ENCODE measurements around the gene KIAA0513. TPM values are rescaled to one million over a fixed set of nuclear protein-coding genes. Genes with fewer than 3 reads are reported as not detected.

Gene KIAA0513
- total RNA-seq, 4 donors from 2014 or later: 18.5 to 41.3 (median 34.5) TPM

DNA sequence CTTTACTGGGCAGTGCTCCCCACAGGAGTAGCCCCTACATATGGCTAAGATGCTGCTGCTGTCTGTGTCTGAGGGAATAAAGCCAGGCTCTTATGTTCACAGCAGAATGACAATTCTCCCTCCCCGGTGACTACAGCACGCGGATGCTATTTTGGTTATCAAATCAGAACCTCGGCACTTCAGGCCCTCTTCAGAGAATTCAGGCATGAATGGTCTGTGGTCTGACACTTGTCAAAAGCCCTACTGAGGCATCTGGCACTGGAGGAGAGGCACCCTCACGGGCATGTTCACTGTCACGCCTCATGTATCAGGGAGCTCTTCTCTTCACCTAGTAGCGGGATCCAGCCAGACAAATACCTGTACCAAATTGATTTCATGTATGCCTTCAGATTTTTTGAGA, 30.4 kb downstream of the KIAA0513 start:
- in situ Hi-C loops (cut with MboI; ENCODE audit: low pct_ligation_motif_present in 1 of 4, low pct_unique_long_range_greater_than_20kb in 1 of 4, low sequenced_read_pairs in 3 of 4) (no loop called here), intact Hi-C loops (cut with DNase I; ENCODE audit: low total_unique reads) (no loop called here)
- H3K27ac ChIP-seq: no peak overlapping the region
- no peaks in the 10 kb centered on the region for H3K9me3 ChIP-seq
- no peaks in the 10 kb centered on the region for H3K27me3 ChIP-seq
- no peaks in the 10 kb centered on the region for H3K36me3 ChIP-seq
- TF ChIP-seq EP300 (IDR thresholded peaks at IDR 0.05; ENCODE audit: low read depth): no peak
- TF ChIP-seq POLR2A (IDR thresholded peaks at IDR 0.05): no peak
- TF ChIP-seq POLR2AphosphoS5 (IDR thresholded peaks at IDR 0.05): no peak
- TF ChIP-seq CTCF (IDR thresholded peaks at IDR 0.05): no peak
- no peak for DNase-seq
- 81% methylated on average over 7 of the region's 7 CpGs; no CpG with 5 or more reads in 1 of the 2 donors for WGBS, 2 donors (ENCODE audit: low coverage in 1 of 2)
- H3K4me1 ChIP-seq: peaks cover 16 to 27% (median 25%) of the 10 kb centered on the region in 4 donors
- H3K4me3 ChIP-seq: no peak overlapping the region

- H3K36me3 ChIP-seq: no peaks in the 10 kb centered on the region
- intact Hi-C loops (cut with DNase I; ENCODE audit: low total_unique reads) (no loop called here), in situ Hi-C loops (cut with MboI; ENCODE audit: low pct_ligation_motif_present in 1 of 4, low pct_unique_long_range_greater_than_20kb in 1 of 4, low sequenced_read_pairs in 3 of 4) (no loop called here)
- TF ChIP-seq POLR2AphosphoS5 (IDR thresholded peaks at IDR 0.05) (no peak), POLR2A (IDR thresholded peaks at IDR 0.05) (no peak), CTCF (IDR thresholded peaks at IDR 0.05) (no peak), EP300 (IDR thresholded peaks at IDR 0.05; ENCODE audit: low read depth) (no peak)
- no peak overlapping the region for H3K4me3 ChIP-seq
- H3K27me3 ChIP-seq: no peaks in the 10 kb centered on the region
- 95% methylated on average over 4 of the region's 4 CpGs; no CpG with 5 or more reads in 1 of the 2 donors for WGBS, 2 donors (ENCODE audit: low coverage in 1 of 2)
- DNase-seq: no peak
- no peaks in the 10 kb centered on the region for H3K9me3 ChIP-seq
- H3K4me1 ChIP-seq: peaks cover 16 to 27% (median 25%) of the 10 kb centered on the region in 4 donors
- H3K27ac ChIP-seq: no peak overlapping the region
Measured at GRCh38 chr16:85058909-85059308, 31.3 kb downstream of the KIAA0513 start.

- WGBS, 2 donors (ENCODE audit: low coverage in 1 of 2): 80 to 93% methylated on average over 3 to 8 of the region's 8 CpGs
- H3K27ac ChIP-seq: peak overlapping the region in 1 of 4 donors; percentile 2
- no peaks in the 10 kb centered on the region for H3K9me3 ChIP-seq
- H3K36me3 ChIP-seq: no peaks in the 10 kb centered on the region
- intact Hi-C loops (cut with DNase I; ENCODE audit: low total_unique reads): no loop called here
- no peak overlapping the region for H3K4me3 ChIP-seq
- no peaks in the 10 kb centered on the region for H3K27me3 ChIP-seq
- peaks cover under 1 to 7% (median 4%) of the 10 kb centered on the region in 4 donors for H3K4me1 ChIP-seq
- TF ChIP-seq POLR2AphosphoS5 (IDR thresholded peaks at IDR 0.05): no peak
- no peak for TF ChIP-seq EP300 (IDR thresholded peaks at IDR 0.05; ENCODE audit: low read depth)
- no peak for TF ChIP-seq CTCF (IDR thresholded peaks at IDR 0.05)
- no peak for TF ChIP-seq POLR2A (IDR thresholded peaks at IDR 0.05)
- in situ Hi-C loops (cut with MboI; ENCODE audit: low pct_ligation_motif_present in 1 of 4, low pct_unique_long_range_greater_than_20kb in 1 of 4, low sequenced_read_pairs in 3 of 4): no loop called here
- DNase-seq: peak; percentile 40
Measured at GRCh38 chr16:85061566-85061965, 34.0 kb downstream of the KIAA0513 start.

DNA sequence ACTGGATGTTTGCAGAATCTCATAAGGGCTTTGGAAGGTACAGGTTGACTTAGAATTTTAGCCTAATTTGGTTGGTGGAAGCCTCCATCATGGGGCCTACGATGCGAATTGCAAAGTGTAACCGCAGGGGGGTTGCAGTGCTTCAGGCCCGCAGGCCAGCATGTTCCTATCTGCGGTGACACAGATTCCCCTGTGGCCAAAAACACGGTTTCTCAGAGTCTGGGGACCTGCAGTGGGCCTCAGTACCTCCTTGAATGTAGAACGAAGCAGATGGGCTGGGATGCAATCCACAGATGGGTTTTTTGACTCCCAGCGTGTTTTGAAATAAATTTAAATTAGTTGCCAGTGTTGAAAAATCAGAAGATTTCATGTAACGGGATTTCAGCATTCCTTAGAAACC, 34.7 kb downstream of the KIAA0513 start:
- Histone ChIP-seq H3K36me3 (peaks cover 0 to 6% (median 3%) of the 10 kb centered on the region in 4 donors), H3K27me3 (no peaks in the 10 kb centered on the region), H3K27ac (no peak overlapping the region), H3K9me3 (no peaks in the 10 kb centered on the region), H3K4me1 (no peaks in the 10 kb centered on the region), H3K4me3 (no peak overlapping the region)
- DNase-seq: no peak
- WGBS, 2 donors (ENCODE audit: low coverage in 1 of 2): 91 to 94% methylated on average over 5 to 9 of the region's 9 CpGs
- in situ Hi-C loops (cut with MboI; ENCODE audit: low pct_ligation_motif_present in 1 of 4, low pct_unique_long_range_greater_than_20kb in 1 of 4, low sequenced_read_pairs in 3 of 4) (no loop called here), intact Hi-C loops (cut with DNase I; ENCODE audit: low total_unique reads) (no loop called here)
- no peak for TF ChIP-seq POLR2AphosphoS5 (IDR thresholded peaks at IDR 0.05)
- TF ChIP-seq EP300 (IDR thresholded peaks at IDR 0.05; ENCODE audit: low read depth): no peak
- TF ChIP-seq CTCF (IDR thresholded peaks at IDR 0.05): no peak
- no peak for TF ChIP-seq POLR2A (IDR thresholded peaks at IDR 0.05)
